PC-3 (cell line): Measurements from ENCODE around the gene TAF4. TPM values are rescaled to one million over a fixed set of nuclear protein-coding genes. Genes with fewer than 3 reads are reported as not detected.

Experiments used
- ATAC-seq: fragments of 200-7000 bp; cut with Tn5 transposase; 2 replicates; pipeline ENCODE4 v1.9.1; 2020; ENCODE audit warnings: mild to moderate bottlenecking, moderate library complexity
- BruUV-seq: library from RNA; stranded (reverse); fragments of 400-500 nt; replicated peaks from 2 replicates; lab custom pipeline; 2021; lab: Mats Ljungman, UMichigan
- CTCF ChIA-PET: fragments of 300-600 bp; sonication (Branson Sonifier 250); formaldehyde crosslinking; loops from one replicate; lab custom pipeline; 2022; ENCODE audit warnings: antibody characterized with exemption; lab: Charles Lee
- POLR2A ChIA-PET: fragments of 300-600 bp; sonication (Branson Sonifier 250); formaldehyde crosslinking; loops from one replicate; lab custom pipeline; 2022; ENCODE audit warnings: antibody characterized with exemption; ENCODE audit not compliant: unreplicated experiment; lab: Charles Lee
- DNase-seq: peaks from one replicate; pipeline ENCODE4 v3.0.0-alpha.2; 2015
- H2AFZ ChIP-seq: fragments of 300-600 bp; sonication (generic); 2 replicates; pipeline ENCODE4 v1.6.0; 2016; ENCODE audit warnings: antibody characterized with exemption, low read length
- H3F3A ChIP-seq: fragments of 300-600 bp; sonication (generic); one replicate; pipeline ENCODE4 v1.6.0; 2017; ENCODE audit warnings: antibody characterized with exemption, low read length, control low read depth, mild to moderate bottlenecking; ENCODE audit not compliant: unreplicated experiment
- H3K27ac ChIP-seq: fragments of 300-600 bp; sonication (generic); 2 replicates; pipeline ENCODE4 v1.5.1; 2016; ENCODE audit warnings: mild to moderate bottlenecking, low read length
- H3K27me3 ChIP-seq: fragments of 300-600 bp; sonication (generic); 2 replicates; pipeline ENCODE4 v1.6.1; 2016; ENCODE audit warnings: low read length, mixed read lengths
- H3K36me3 ChIP-seq: fragments of 300-600 bp; sonication (generic); 2 replicates; pipeline ENCODE4 v1.6.1; 2016; ENCODE audit warnings: low read depth, mixed run types, low read length, mixed read lengths
- H3K4me1 ChIP-seq: fragments of 300-600 bp; sonication (generic); 2 replicates; pipeline ENCODE4 v1.5.1; 2016; ENCODE audit warnings: low read length; ENCODE audit not compliant: insufficient read depth
- H3K4me2 ChIP-seq: fragments of 300-600 bp; sonication (generic); 2 replicates; pipeline ENCODE4 v1.6.0; 2016; ENCODE audit warnings: low read length
- H3K4me3 ChIP-seq: fragments of 300-600 bp; sonication (generic); 2 replicates; pipeline ENCODE4 v1.5.1; 2016; ENCODE audit warnings: mild to moderate bottlenecking, low read length, mixed read lengths
- H3K79me2 ChIP-seq: fragments of 300-600 bp; sonication (generic); 2 replicates; pipeline ENCODE4 v1.6.1; 2017; ENCODE audit warnings: low read length, mixed read lengths
- H3K9ac ChIP-seq: fragments of 300-600 bp; sonication (generic); 2 replicates; pipeline ENCODE4 v1.6.0; 2016; ENCODE audit warnings: mild to moderate bottlenecking, low read length
- H3K9me2 ChIP-seq: fragments of 300-600 bp; sonication (generic); replicated peaks from 2 replicates; pipeline ENCODE4 v1.6.1; 2016; ENCODE audit warnings: mixed run types, low read length, mixed read lengths
- H3K9me3 ChIP-seq: fragments of 300-600 bp; sonication (generic); 2 replicates; pipeline ENCODE4 v1.6.1; 2016; ENCODE audit warnings: low read length, mixed read lengths
- H4K20me1 ChIP-seq: fragments of 300-600 bp; sonication (generic); 2 replicates; pipeline ENCODE4 v1.6.1; 2016; ENCODE audit warnings: low read length, mixed read lengths
- EZH2 ChIP-seq: fragments of 300-600 bp; sonication (generic); IDR thresholded peaks from one replicate; pipeline ENCODE4 v1.6.1; 2017; ENCODE audit warnings: antibody characterized with exemption, mild to moderate bottlenecking, low read length; ENCODE audit not compliant: unreplicated experiment
- EZH2phosphoT487 ChIP-seq: fragments of 300-600 bp; sonication (generic); IDR thresholded peaks from 2 replicates; pipeline ENCODE4 v1.6.1; 2018; ENCODE audit warnings: mild to moderate bottlenecking, antibody characterized with exemption, low read length, borderline replicate concordance
- intact Hi-C: fragments of 100-400 bp; cut with micrococcal nuclease; formaldehyde crosslinking; loops from 2 replicates; pipeline ENCODE4 v1.9.0; 2023
- total RNA-seq: library from RNA; depleted of rRNA; stranded (reverse); fragments of >200 nt; gene quantifications from 2 replicates; pipeline ENCODE4 v1.2.3, GENCODE V29; 2014
- TF ChIP-seq, protein P1 (sequence below): fragments of 300-600 bp; sonication (generic); conservative IDR thresholded peaks from 2 replicates; pipeline ENCODE4 v1.5.1; 2017; ENCODE audit warnings: antibody characterized with exemption, low read depth, mild to moderate bottlenecking, low read length

Gene TAF4
- total RNA-seq, 1 experiment from 2014 or later = 9.6 TPM

DNA sequence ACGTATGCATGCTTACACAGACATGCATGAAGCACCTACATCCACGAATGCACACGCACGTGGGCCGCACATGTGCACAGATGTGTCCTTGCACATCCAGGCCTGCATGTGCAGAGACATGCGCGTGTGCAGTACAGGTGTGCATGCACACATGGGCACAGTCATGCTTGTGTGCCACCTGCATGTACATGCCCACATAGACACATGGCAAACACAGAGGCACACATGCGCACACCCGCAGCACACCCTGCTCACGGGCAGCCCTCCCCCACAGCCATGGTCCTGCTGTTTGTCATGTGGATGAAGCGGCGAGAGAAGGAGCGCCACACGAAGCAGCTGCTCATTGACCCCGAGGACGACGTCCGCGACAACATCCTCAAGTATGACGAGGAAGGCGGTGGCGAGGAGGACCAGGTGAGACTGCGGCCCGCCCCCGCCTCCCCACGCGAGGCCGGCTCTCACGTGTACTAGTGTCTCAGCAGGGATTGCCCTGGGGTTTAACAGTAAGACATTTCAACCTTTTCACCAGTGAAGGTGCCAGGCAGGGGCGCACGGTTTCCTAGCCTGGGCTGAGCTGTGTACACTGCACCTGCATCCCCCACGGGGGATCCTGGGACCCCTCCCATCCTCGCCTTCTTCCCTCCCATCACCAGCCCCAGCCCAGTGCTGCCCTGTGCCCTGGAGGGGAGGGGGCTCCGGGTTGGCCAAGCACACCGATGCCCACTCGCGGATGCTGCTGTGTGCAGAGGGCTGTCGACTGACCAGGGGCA, 132.8 kb downstream of the TAF4 start:
- no peak overlapping the region for H3K27ac ChIP-seq
- no peaks in the 10 kb centered on the region for H3K27me3 ChIP-seq
- H3K9ac ChIP-seq = no peak overlapping the region
- no peak for ATAC-seq
- intact Hi-C loops = no loop called here
- no peaks in the 10 kb centered on the region for H3K9me3 ChIP-seq
- H4K20me1 ChIP-seq = no peaks in the 10 kb centered on the region
- H3K4me1 ChIP-seq = no peaks in the 10 kb centered on the region
- no peak overlapping the region for H3K4me2 ChIP-seq
- CTCF ChIA-PET = no interaction called here
- H3F3A ChIP-seq = no peaks in the 10 kb centered on the region
- H3K36me3 ChIP-seq = no peaks in the 10 kb centered on the region
- TF ChIP-seq EZH2 = no peak
- TF ChIP-seq EZH2phosphoT487 = no peak
- TF ChIP-seq, protein P1, sequence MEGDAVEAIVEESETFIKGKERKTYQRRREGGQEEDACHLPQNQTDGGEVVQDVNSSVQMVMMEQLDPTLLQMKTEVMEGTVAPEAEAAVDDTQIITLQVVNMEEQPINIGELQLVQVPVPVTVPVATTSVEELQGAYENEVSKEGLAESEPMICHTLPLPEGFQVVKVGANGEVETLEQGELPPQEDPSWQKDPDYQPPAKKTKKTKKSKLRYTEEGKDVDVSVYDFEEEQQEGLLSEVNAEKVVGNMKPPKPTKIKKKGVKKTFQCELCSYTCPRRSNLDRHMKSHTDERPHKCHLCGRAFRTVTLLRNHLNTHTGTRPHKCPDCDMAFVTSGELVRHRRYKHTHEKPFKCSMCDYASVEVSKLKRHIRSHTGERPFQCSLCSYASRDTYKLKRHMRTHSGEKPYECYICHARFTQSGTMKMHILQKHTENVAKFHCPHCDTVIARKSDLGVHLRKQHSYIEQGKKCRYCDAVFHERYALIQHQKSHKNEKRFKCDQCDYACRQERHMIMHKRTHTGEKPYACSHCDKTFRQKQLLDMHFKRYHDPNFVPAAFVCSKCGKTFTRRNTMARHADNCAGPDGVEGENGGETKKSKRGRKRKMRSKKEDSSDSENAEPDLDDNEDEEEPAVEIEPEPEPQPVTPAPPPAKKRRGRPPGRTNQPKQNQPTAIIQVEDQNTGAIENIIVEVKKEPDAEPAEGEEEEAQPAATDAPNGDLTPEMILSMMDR = no peak
- POLR2A ChIA-PET = no interaction called here
- no peak overlapping the region for H3K4me3 ChIP-seq
- no peak overlapping the region for H2AFZ ChIP-seq
- H3K79me2 ChIP-seq = no peaks in the 10 kb centered on the region
- no TSS peak for BruUV-seq
- no peaks in the 10 kb centered on the region for H3K9me2 ChIP-seq
- no peak for DNase-seq

- H3K4me3 ChIP-seq = no peak overlapping the region
- no peak overlapping the region for H2AFZ ChIP-seq
- TF ChIP-seq EZH2 (no peak), EZH2phosphoT487 (no peak)
- TF ChIP-seq, protein P1 = no peak
- no peaks in the 10 kb centered on the region for H3K9me2 ChIP-seq
- no peak for ATAC-seq
- no peaks in the 10 kb centered on the region for H3F3A ChIP-seq
- H3K9me3 ChIP-seq = no peaks in the 10 kb centered on the region
- POLR2A ChIA-PET = no interaction called here
- H3K36me3 ChIP-seq = no peaks in the 10 kb centered on the region
- intact Hi-C loops = no loop called here
- H3K9ac ChIP-seq = no peak overlapping the region
- no peaks in the 10 kb centered on the region for H3K27me3 ChIP-seq
- H3K4me2 ChIP-seq = no peak overlapping the region
- no peak for DNase-seq
- CTCF ChIA-PET = no interaction called here
- no peaks in the 10 kb centered on the region for H3K79me2 ChIP-seq
- no peak overlapping the region for H3K27ac ChIP-seq
- no TSS peak for BruUV-seq
- no peaks in the 10 kb centered on the region for H4K20me1 ChIP-seq
- H3K4me1 ChIP-seq = no peaks in the 10 kb centered on the region
Observed at GRCh38 chr20:61932199-61932592, 133.5 kb downstream of the TAF4 start.

DNA sequence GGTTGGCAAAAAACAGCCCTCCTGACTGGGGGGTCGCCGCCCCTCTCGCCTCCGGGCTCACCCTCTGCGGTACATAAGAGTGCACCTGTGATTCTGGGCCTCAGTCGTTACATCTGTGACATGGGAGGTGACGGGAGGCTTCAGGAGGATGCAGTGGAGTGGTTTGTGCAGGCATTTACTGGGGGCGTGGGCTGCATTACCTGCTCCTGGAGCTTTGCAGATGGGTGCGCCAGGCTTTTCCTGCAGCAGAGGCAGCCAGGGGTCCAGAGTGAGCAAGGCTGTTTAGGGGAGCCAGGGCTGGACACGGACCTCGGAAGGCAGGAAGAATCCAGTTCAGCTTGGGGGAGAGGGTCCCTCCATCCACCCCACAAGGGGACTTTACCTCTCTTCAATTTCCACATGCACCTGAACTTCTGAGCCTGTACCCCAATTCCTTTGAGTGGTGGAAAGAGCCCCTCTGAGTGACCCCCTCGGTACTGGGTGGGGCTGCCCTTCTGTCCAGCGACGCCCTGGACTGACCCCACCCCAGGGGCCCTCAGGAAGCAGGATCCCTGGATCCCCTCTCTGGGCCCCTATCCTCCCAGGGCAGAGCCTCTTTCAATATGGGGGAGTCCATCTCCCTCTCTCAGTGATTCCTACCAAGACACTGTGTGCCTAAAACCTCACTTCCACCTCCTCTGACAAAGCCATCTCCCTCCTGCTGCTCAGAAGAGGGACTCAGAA, 134.0 kb downstream of the TAF4 start:
- ATAC-seq (no peak), DNase-seq (no peak)
- TF ChIP-seq EZH2phosphoT487 = no peak
- TF ChIP-seq EZH2 = no peak
- TF ChIP-seq, protein P1 = no peak
- ChIA-PET POLR2A (no interaction called here), CTCF (no interaction called here)
- Histone ChIP-seq H3K27me3 (no peaks in the 10 kb centered on the region), H3K9me3 (no peaks in the 10 kb centered on the region), H3K36me3 (no peaks in the 10 kb centered on the region), H3K9ac (no peak overlapping the region), H3K4me2 (no peak overlapping the region), H3F3A (no peaks in the 10 kb centered on the region), H4K20me1 (no peaks in the 10 kb centered on the region), H2AFZ (no peak overlapping the region), H3K79me2 (no peaks in the 10 kb centered on the region), H3K9me2 (no peaks in the 10 kb centered on the region), H3K27ac (no peak overlapping the region), H3K4me3 (no peak overlapping the region), H3K4me1 (no peaks in the 10 kb centered on the region)
- no TSS peak for BruUV-seq
- intact Hi-C loops = no loop called here
